Activated CD4-positive, alpha-beta T cell treated with anti-CD3 and anti-CD28 coated beads for 36 hours (primary cell): ENCODE data around the gene RNF39. TPM values are rescaled to one million over a fixed set of nuclear protein-coding genes. Genes with fewer than 3 reads are reported as not detected.
"Not testable (repeated sequence)": the region's sequence is repeated elsewhere in the genome, so short reads cannot be mapped to it uniquely, and the experiment has no call there.

Experiments
- ATAC-seq: fragments of 200-7000 bp; cut with Tn5 transposase; one replicate; pipeline ENCODE4 v1.10.0; 2021; ENCODE audit warnings: mild to moderate bottlenecking, moderate library complexity
- CTCF ChIA-PET: fragments of 350-600 bp; sonication (Branson Sonifier 250); formaldehyde crosslinking; loops from one replicate; lab custom pipeline; 2021; ENCODE audit warnings: antibody characterized with exemption; lab: Charles Lee
- POLR2A ChIA-PET: fragments of 350-600 bp; sonication (Branson Sonifier 250); formaldehyde crosslinking; loops from one replicate; lab custom pipeline; 2021; ENCODE audit warnings: antibody characterized with exemption, inconsistent platforms; lab: Charles Lee
- DNase-seq: peaks from one replicate; pipeline ENCODE4 v3.0.0-alpha.2; 2020
- H3K27ac Mint-ChIP-seq: one replicate; pipeline ENCODE4 v1.8.0; 2021; ENCODE audit warnings: mixed read lengths
- H3K27me3 Mint-ChIP-seq: one replicate; pipeline ENCODE4 v1.8.0; 2021; ENCODE audit warnings: mixed read lengths
- H3K36me3 Mint-ChIP-seq: one replicate; pipeline ENCODE4 v1.8.0; 2021; ENCODE audit warnings: low read depth, mixed read lengths
- H3K4me1 Mint-ChIP-seq: one replicate; pipeline ENCODE4 v1.8.0; 2021; ENCODE audit warnings: mixed read lengths
- H3K4me3 Mint-ChIP-seq: one replicate; pipeline ENCODE4 v1.8.0; 2021; ENCODE audit warnings: mild to moderate bottlenecking, moderate library complexity, mixed read lengths
- H3K9me3 Mint-ChIP-seq: one replicate; pipeline ENCODE4 v1.8.0; 2021; ENCODE audit warnings: low read depth, mixed read lengths
- intact Hi-C, 2 experiments: fragments of 100-400 bp; cut with DNase I in 1 of 2; cut with micrococcal nuclease in 1 of 2; formaldehyde crosslinking; loops; one replicate each; pipeline versions ENCODE4 v1.14.2 to v1.15.1; 2022 to 2024; cut with DNase I, micrococcal nuclease
- total RNA-seq, 2 experiments: library from RNA; stranded (reverse); gene quantifications; one replicate each; pipeline ENCODE4 v1.2.3, GENCODE V29; 2021

The RNF39 gene
- total RNA-seq, 2 experiments from 2014 or later, result not detected

DNA sequence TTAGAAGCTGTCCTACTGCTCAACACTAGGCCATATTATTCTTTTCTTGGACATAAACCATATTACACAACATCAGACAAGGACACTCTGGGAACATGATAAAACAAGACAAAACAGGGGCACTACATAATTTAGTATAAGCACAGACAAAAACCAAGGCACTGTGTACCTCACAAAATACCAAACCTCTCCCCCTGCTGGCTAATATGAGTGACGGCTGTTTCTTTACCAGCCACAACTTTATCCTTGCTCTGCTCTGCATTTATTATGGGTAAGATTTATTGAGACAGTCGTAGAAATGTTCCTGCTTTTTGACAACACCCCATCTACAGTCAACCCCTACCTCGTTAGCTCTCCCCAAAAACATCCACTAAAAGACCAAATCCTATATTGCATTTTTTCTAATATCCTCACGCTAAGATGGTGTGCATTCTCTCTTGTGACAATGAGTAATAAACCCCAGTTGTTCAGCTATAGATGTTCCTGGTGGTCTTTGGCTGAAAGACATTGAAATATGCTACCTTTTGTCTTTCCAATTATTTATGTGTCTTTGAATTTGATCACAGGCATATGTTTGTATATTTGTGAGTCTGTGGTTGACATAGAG is 38.3 kb downstream of the RNF39 start:
- Mint-ChIP-seq H3K27me3 (no peaks in the 10 kb centered on the region), H3K27ac (no peak overlapping the region), H3K36me3 (peaks cover 16% of the 10 kb centered on the region), H3K4me1 (no peaks in the 10 kb centered on the region), H3K4me3 (no peak overlapping the region), H3K9me3 (no peaks in the 10 kb centered on the region)
- DNase-seq (no peak), ATAC-seq (no peak)
- intact Hi-C loops, result no loop called here
- CTCF ChIA-PET, result interaction anchor here (0.5 to 1.1 kb wide), 4 partner anchors 10 to 326 kb away, joined by 3 read pairs; no protein-coding TSS in a partner anchor
- POLR2A ChIA-PET, result no interaction called here

DNA sequence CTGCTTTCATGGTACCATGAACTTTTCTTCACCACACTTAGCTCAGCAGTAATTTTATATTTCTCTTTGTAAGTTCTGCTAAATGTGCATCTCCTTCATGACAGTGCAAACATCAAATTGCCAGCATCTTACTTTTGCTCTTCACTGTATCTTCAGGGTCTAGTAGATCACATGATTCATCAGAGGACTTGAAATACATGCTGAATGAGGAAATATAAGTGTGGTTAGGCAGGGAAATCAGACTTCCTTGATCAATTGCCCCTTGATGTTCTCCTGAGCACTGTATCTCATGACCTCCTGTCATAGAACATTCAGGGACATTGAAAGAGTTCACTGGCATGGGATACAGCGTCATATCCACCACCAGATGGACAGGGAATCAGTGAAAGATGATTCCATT is 39.8 kb downstream of the RNF39 start:
- no peaks in the 10 kb centered on the region for H3K4me1 Mint-ChIP-seq
- DNase-seq, result no peak
- CTCF ChIA-PET, result interaction anchor here (1.3 kb wide), 1 partner anchor 57 kb away, joined by 3 read pairs; no protein-coding TSS in a partner anchor
- no peaks in the 10 kb centered on the region for H3K27me3 Mint-ChIP-seq
- ATAC-seq, result no peak
- H3K36me3 Mint-ChIP-seq, result peaks cover 14% of the 10 kb centered on the region
- no peaks in the 10 kb centered on the region for H3K9me3 Mint-ChIP-seq
- no peak overlapping the region for H3K27ac Mint-ChIP-seq
- no peak overlapping the region for H3K4me3 Mint-ChIP-seq
- POLR2A ChIA-PET, result no interaction called here
- intact Hi-C loops, result no loop called here

- CTCF ChIA-PET, result interaction anchor here (0.7 to 1.1 kb wide), 2 partner anchors 98 to 144 kb away, joined by 3 to 4 read pairs; no protein-coding TSS in a partner anchor
- H3K36me3 Mint-ChIP-seq, result peaks cover 14% of the 10 kb centered on the region
- H3K27ac Mint-ChIP-seq, DNase-seq, intact Hi-C loops, H3K27me3 Mint-ChIP-seq, H3K4me3 Mint-ChIP-seq, H3K4me1 Mint-ChIP-seq, POLR2A ChIA-PET, H3K9me3 Mint-ChIP-seq, ATAC-seq: not testable (repeated sequence)
These were observed 42.1 kb downstream of the RNF39 start for GRCh38 chr6:30033440-30033839.

GRCh38 chr6:30031381-30031780 is 44.2 kb downstream of the RNF39 start:
- ChIA-PET CTCF (interaction anchor here (0.7 to 0.9 kb wide), 2 partner anchors 43 to 434 kb away, joined by 3 to 4 read pairs; no protein-coding TSS in a partner anchor), POLR2A (no interaction called here)
- H3K36me3 Mint-ChIP-seq, result peaks cover 16% of the 10 kb centered on the region
- no peaks in the 10 kb centered on the region for H3K4me1 Mint-ChIP-seq
- no peaks in the 10 kb centered on the region for H3K9me3 Mint-ChIP-seq
- no peak overlapping the region for H3K27ac Mint-ChIP-seq
- ATAC-seq (no peak), DNase-seq (no peak)
- intact Hi-C loops, result no loop called here
- no peaks in the 10 kb centered on the region for H3K27me3 Mint-ChIP-seq
- no peak overlapping the region for H3K4me3 Mint-ChIP-seq

GRCh38 chr6:30029588-30029987 is 46.0 kb downstream of the RNF39 start:
- Mint-ChIP-seq H3K27me3 (no peaks in the 10 kb centered on the region), H3K27ac (no peak overlapping the region), H3K4me3 (no peak overlapping the region), H3K36me3 (peaks cover 11% of the 10 kb centered on the region), H3K9me3 (no peaks in the 10 kb centered on the region), H3K4me1 (no peaks in the 10 kb centered on the region)
- DNase-seq (no peak), ATAC-seq (no peak)
- ChIA-PET CTCF (interaction anchor here (0.6 kb wide), 1 partner anchor 71 kb away, joined by 3 read pairs; no protein-coding TSS in a partner anchor), POLR2A (interaction anchor here (0.7 kb wide), 1 partner anchor 222 kb away, joined by 3 read pairs; no protein-coding TSS in a partner anchor)
- intact Hi-C loops, result no loop called here

GRCh38 chr6:30025186-30025585 is 50.4 kb downstream of the RNF39 start:
- CTCF ChIA-PET, result interaction anchor here (0.7 to 1.8 kb wide), 7 partner anchors 12 to 375 kb away, joined by 3 to 6 read pairs (median 4); partner anchors contain the start of gene POLR1H
- no peak overlapping the region for H3K27ac Mint-ChIP-seq
- no peaks in the 10 kb centered on the region for H3K27me3 Mint-ChIP-seq
- DNase-seq (no peak), ATAC-seq (no peak)
- no peaks in the 10 kb centered on the region for H3K9me3 Mint-ChIP-seq
- no peak overlapping the region for H3K4me3 Mint-ChIP-seq
- intact Hi-C loops, result no loop called here
- POLR2A ChIA-PET, result interaction anchor here (0.6 kb wide), 1 partner anchor 327 kb away, joined by 5 read pairs; no protein-coding TSS in a partner anchor
- no peaks in the 10 kb centered on the region for H3K4me1 Mint-ChIP-seq
- peaks cover 2% of the 10 kb centered on the region for H3K36me3 Mint-ChIP-seq

DNA sequence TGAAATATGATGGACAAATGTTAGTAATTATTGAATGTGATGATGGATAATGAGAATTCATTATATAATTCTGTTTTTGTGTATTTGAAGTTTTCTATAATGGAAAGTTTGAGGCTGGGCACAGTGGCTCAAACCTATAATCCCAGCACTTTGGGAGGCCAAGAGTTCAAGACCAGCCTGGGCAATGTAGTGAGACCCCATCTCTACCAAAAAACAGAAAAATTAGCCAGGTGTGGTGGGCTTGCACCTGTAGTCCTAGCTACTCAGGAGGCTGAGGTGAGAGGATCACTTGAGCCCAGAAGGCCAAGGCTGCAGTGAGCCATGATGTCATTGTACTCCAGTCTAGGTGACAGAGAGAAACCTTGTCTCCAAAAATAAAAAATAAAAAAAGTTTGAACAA is 52.9 kb downstream of the RNF39 start:
- H3K4me3 Mint-ChIP-seq, H3K9me3 Mint-ChIP-seq, H3K27me3 Mint-ChIP-seq, H3K36me3 Mint-ChIP-seq, DNase-seq, H3K27ac Mint-ChIP-seq, intact Hi-C loops, ATAC-seq, CTCF ChIA-PET, H3K4me1 Mint-ChIP-seq, POLR2A ChIA-PET: not testable (repeated sequence)

- no peak for ATAC-seq
- CTCF ChIA-PET, result no interaction called here
These were observed 53.4 kb downstream of the RNF39 start for GRCh38 chr6:30022189-30022588.

GRCh38 chr6:30020626-30021025 is 54.9 kb downstream of the RNF39 start:
- Mint-ChIP-seq H3K4me3 (no peak overlapping the region), H3K4me1 (no peaks in the 10 kb centered on the region), H3K27ac (no peak overlapping the region), H3K27me3 (no peaks in the 10 kb centered on the region), H3K9me3 (no peaks in the 10 kb centered on the region), H3K36me3 (peaks cover 4% of the 10 kb centered on the region)
- DNase-seq (no peak), ATAC-seq (no peak)
- intact Hi-C loops, result no loop called here
- ChIA-PET CTCF (no interaction called here), POLR2A (no interaction called here)

More at GRCh38 chr6:30022189-30022588, 53.4 kb downstream of the RNF39 start:
- H3K4me3 Mint-ChIP-seq, result no peak overlapping the region
- no peaks in the 10 kb centered on the region for H3K4me1 Mint-ChIP-seq
- intact Hi-C loops, result no loop called here
- no peak overlapping the region for H3K27ac Mint-ChIP-seq
- peaks cover 6% of the 10 kb centered on the region for H3K36me3 Mint-ChIP-seq
- H3K27me3 Mint-ChIP-seq, result no peaks in the 10 kb centered on the region
- no peak for DNase-seq
- POLR2A ChIA-PET, result no interaction called here
- H3K9me3 Mint-ChIP-seq, result no peaks in the 10 kb centered on the region

Other genes starting within 250 kb of the RNF39 start
- under 1 TPM; 0.35 to 0.55 TPM for gene HLA-G, start 247.9 kb downstream of the RNF39 start, total RNA-seq
- gene HLA-A, start 133.2 kb downstream of the RNF39 start, total RNA-seq, result 1,000 to 10,000 TPM; 1,053 to 1,189 TPM
- gene POLR1H, start 14.5 kb downstream of the RNF39 start, total RNA-seq, result 10 to 100 TPM; 38.2 to 65.0 TPM
- gene PPP1R11, start 8.6 kb downstream of the RNF39 start, total RNA-seq, result 10 to 100 TPM; 47.8 to 59.9 TPM
- gene TRIM31, start 37.3 kb upstream of the RNF39 start, total RNA-seq, result not detected
- not detected for gene TRIM40, start 60.4 kb upstream of the RNF39 start, total RNA-seq
- under 1 TPM; 0.11 to 0.16 TPM for gene TRIM10, start 85.4 kb upstream of the RNF39 start, total RNA-seq
- under 1 TPM; 0.18 to 0.26 TPM for gene TRIM15, start 87.8 kb upstream of the RNF39 start, total RNA-seq
- 10 to 100 TPM; 48.4 to 60.4 TPM for gene TRIM26, start 137.6 kb upstream of the RNF39 start, total RNA-seq